Left lung (tissue), 10 donors: Measurements from ENCODE around the gene METTL16. TPM values are rescaled to one million over a fixed set of nuclear protein-coding genes. Genes with fewer than 3 reads are reported as not detected.
A peak's percentile ranks its signal among the peaks of the same experiment; 100 is the strongest.
"Not testable (repeated sequence)": the region's sequence is repeated elsewhere in the genome, so short reads cannot be mapped to it uniquely, and the experiment has no call there.

ENCODE experiments used
- ATAC-seq: fragments of 200-7000 bp; cut with Tn5 transposase; one replicate; pipeline ENCODE4 v1.9.1; 2020; ENCODE audit warnings: moderate library complexity
- DNase-seq, 4 donors: peaks; one replicate each; pipeline ENCODE4 v3.0.0-alpha.2; 2013 to 2020
- H3K27ac ChIP-seq, 2 donors: fragments of 200-600 bp; sonication (generic) in 1 of 2; one replicate each; pipeline versions ENCODE4 v1.5.0 to v1.8.0; 2020 to 2021
- H3K27me3 ChIP-seq, 2 donors: fragments of 200-600 bp; sonication (generic) in 1 of 2; one replicate each; pipeline versions ENCODE4 v1.5.0 to v1.8.0; 2020 to 2021
- H3K36me3 ChIP-seq, 2 donors: fragments of 200-600 bp; sonication (generic) in 1 of 2; one replicate each; pipeline versions ENCODE4 v1.5.0 to v1.8.0; 2020 to 2021
- H3K4me1 ChIP-seq, 2 donors: fragments of 200-600 bp; one replicate each; pipeline ENCODE4 v1.8.0; 2021
- H3K4me3 ChIP-seq, 2 donors: fragments of 200-600 bp; sonication (generic) in 1 of 2; one replicate each; pipeline versions ENCODE4 v1.5.0 to v1.8.0; 2020 to 2021; ENCODE audit warnings: mild to moderate bottlenecking in 1 of 2
- H3K9me3 ChIP-seq, 2 donors: fragments of 200-600 bp; sonication (generic) in 1 of 2; one replicate each; pipeline versions ENCODE4 v1.5.0 to v1.8.0; 2020 to 2021
- CTCF ChIP-seq, 2 donors: fragments of 200-600 bp; sonication (generic) in 1 of 2; IDR thresholded peaks; one replicate each; pipeline versions ENCODE4 v1.5.0 to v1.8.0; 2021; ENCODE audit warnings: antibody characterized with exemption in 2 of 2
- intact Hi-C, 2 donors: fragments of 100-400 bp; cut with DNase I; formaldehyde crosslinking; loops; one replicate each; pipeline versions ENCODE4 v1.11.2 to v1.14.2; 2022
- polyA plus RNA-seq, 6 donors: library from polyadenylated mRNA; unstranded; fragments of 120-200 nt; gene quantifications; one replicate each; pipeline ENCODE4 v1.2.1, GENCODE V29; 2013; ENCODE audit not compliant: insufficient read length in 6 of 6
- total RNA-seq, 2 donors: library from RNA; stranded (reverse); fragmentation: NEBNext Ultra II Directional; extraction: Animal tissue kit (Norgen Biotek cat#: 25700); gene quantifications; one replicate each; pipeline ENCODE4 v1.2.1, GENCODE V29; 2021
- donor health status: DM: no; HTN: yes; CAD: no.
- donor health status: DM: no; HTN: no; CAD: no.

Gene METTL16
- total and polyA plus RNA-seq, 8 donors: 25.1 to 51.8 (median 38.7) TPM

- no peak for ATAC-seq
- Histone ChIP-seq H3K27me3 (no peaks in the 10 kb centered on the region), H3K9me3 (no peaks in the 10 kb centered on the region), H3K27ac (no peak overlapping the region), H3K36me3 (no peaks in the 10 kb centered on the region), H3K4me3 (no peak overlapping the region), H3K4me1 (no peaks in the 10 kb centered on the region)
- no peak for TF ChIP-seq CTCF (IDR thresholded peaks at IDR 0.05)
- intact Hi-C loops: no loop called here
- DNase-seq: no peak
These were observed 30.4 kb upstream of the METTL16 start for GRCh38 chr17:2542056-2542455.

GRCh38 chr17:2537579-2537978, 25.9 kb upstream of the METTL16 start:
- H3K27me3 ChIP-seq, intact Hi-C loops, H3K9me3 ChIP-seq, H3K4me3 ChIP-seq, H3K27ac ChIP-seq, H3K36me3 ChIP-seq, DNase-seq, H3K4me1 ChIP-seq: not testable (repeated sequence)
- ATAC-seq: peak; percentile 31

- Histone ChIP-seq H3K36me3 (no peaks in the 10 kb centered on the region), H3K4me1 (no peaks in the 10 kb centered on the region), H3K27ac (no peak overlapping the region), H3K27me3 (no peaks in the 10 kb centered on the region), H3K9me3 (no peaks in the 10 kb centered on the region), H3K4me3 (no peak overlapping the region)
- TF ChIP-seq CTCF (IDR thresholded peaks at IDR 0.05): no peak
- DNase-seq (no peak), ATAC-seq (no peak)
- intact Hi-C loops: no loop called here
These were observed 20.5 kb upstream of the METTL16 start for GRCh38 chr17:2532146-2532720.

- DNase-seq, ATAC-seq, H3K9me3 ChIP-seq, H3K4me3 ChIP-seq, H3K27me3 ChIP-seq, H3K36me3 ChIP-seq, H3K27ac ChIP-seq, H3K4me1 ChIP-seq, intact Hi-C loops: not testable (repeated sequence)
These were observed 19.7 kb upstream of the METTL16 start for GRCh38 chr17:2531243-2531954.

- H3K27me3 ChIP-seq, DNase-seq, H3K36me3 ChIP-seq, intact Hi-C loops, H3K4me1 ChIP-seq, H3K9me3 ChIP-seq, H3K4me3 ChIP-seq: not testable (repeated sequence)
- peak; percentile 73 for ATAC-seq
- peak overlapping the region in 1 of 2 donors; percentile 19 for H3K27ac ChIP-seq
These were observed 10.2 kb upstream of the METTL16 start for GRCh38 chr17:2521775-2522410.

- DNase-seq (no peak), ATAC-seq (peak; percentile 85)
- H3K27me3 ChIP-seq: no peaks in the 10 kb centered on the region
- H3K9me3 ChIP-seq: no peaks in the 10 kb centered on the region
- TF ChIP-seq CTCF (IDR thresholded peaks at IDR 0.05): no peak
- peak overlapping the region in 1 of 2 donors; percentile 19 for H3K27ac ChIP-seq
- no peaks in the 10 kb centered on the region for H3K4me1 ChIP-seq
- H3K4me3 ChIP-seq: no peak overlapping the region
- no peaks in the 10 kb centered on the region for H3K36me3 ChIP-seq
- intact Hi-C loops: no loop called here
These were observed 9.6 kb upstream of the METTL16 start for GRCh38 chr17:2521257-2521656.
